ENCODE data around the gene RRP1B.
A peak's percentile ranks its signal among the peaks of the same experiment; 100 is the strongest.

The RRP1B gene

GRCh38 chr21:43734928-43735229 lies 75.5 kb downstream of the RRP1B start:
- H3K27ac ChIP-seq (ENCODE audit: poor library complexity, severe bottlenecking): peak overlapping the region; percentile 96
- DNase-seq (ENCODE audit: low spot score) (no peak), ATAC-seq (ENCODE audit: low read depth) (no peak)
- H3K36me3 ChIP-seq (ENCODE audit: low read depth): peaks cover 86% of the 10 kb centered on the region
- H3K27me3 ChIP-seq (ENCODE audit: insufficient read depth, poor library complexity, severe bottlenecking): no peaks in the 10 kb centered on the region
- no peak overlapping the region for H3K4me3 ChIP-seq (ENCODE audit: severe bottlenecking)
- no peaks in the 10 kb centered on the region for H3K9me3 ChIP-seq (ENCODE audit: severe bottlenecking)
- H3K4me1 ChIP-seq (ENCODE audit: insufficient read depth, poor library complexity, severe bottlenecking): peaks cover 21% of the 10 kb centered on the region
- TF ChIP-seq CTCF (IDR thresholded peaks at IDR 0.05; ENCODE audit: poor library complexity, severe bottlenecking): no peak

- no peak for TF ChIP-seq CTCF (IDR thresholded peaks at IDR 0.05; ENCODE audit: poor library complexity, severe bottlenecking)
- Histone ChIP-seq H3K36me3 (ENCODE audit: low read depth) (peaks cover 86% of the 10 kb centered on the region), H3K4me1 (ENCODE audit: insufficient read depth, poor library complexity, severe bottlenecking) (peaks cover 18% of the 10 kb centered on the region)
These were observed 76.1 kb downstream of the RRP1B start for GRCh38 chr21:43735236-43736091.

GRCh38 chr21:43736224-43736883 lies 77.0 kb downstream of the RRP1B start:
- Histone ChIP-seq H3K9me3 (ENCODE audit: severe bottlenecking) (no peaks in the 10 kb centered on the region), H3K4me3 (ENCODE audit: severe bottlenecking) (no peak overlapping the region), H3K27me3 (ENCODE audit: insufficient read depth, poor library complexity, severe bottlenecking) (no peaks in the 10 kb centered on the region), H3K36me3 (ENCODE audit: low read depth) (peaks cover 77% of the 10 kb centered on the region), H3K4me1 (ENCODE audit: insufficient read depth, poor library complexity, severe bottlenecking) (peaks cover 18% of the 10 kb centered on the region), H3K27ac (ENCODE audit: poor library complexity, severe bottlenecking) (no peak overlapping the region)
- no peak for ATAC-seq (ENCODE audit: low read depth)
- DNase-seq (ENCODE audit: low spot score): no peak
- TF ChIP-seq CTCF (IDR thresholded peaks at IDR 0.05; ENCODE audit: poor library complexity, severe bottlenecking): no peak

More at GRCh38 chr21:43735236-43736091, 76.1 kb downstream of the RRP1B start:
- no peak for ATAC-seq (ENCODE audit: low read depth)
- Histone ChIP-seq H3K9me3 (ENCODE audit: severe bottlenecking) (no peaks in the 10 kb centered on the region), H3K4me3 (ENCODE audit: severe bottlenecking) (no peak overlapping the region), H3K27me3 (ENCODE audit: insufficient read depth, poor library complexity, severe bottlenecking) (no peaks in the 10 kb centered on the region), H3K27ac (ENCODE audit: poor library complexity, severe bottlenecking) (peak overlapping the region; percentile 96)
- DNase-seq (ENCODE audit: low spot score): no peak

GRCh38 chr21:43737158-43737950 lies 78.0 kb downstream of the RRP1B start:
- ATAC-seq (ENCODE audit: low read depth): no peak
- Histone ChIP-seq H3K9me3 (ENCODE audit: severe bottlenecking) (no peaks in the 10 kb centered on the region), H3K27ac (ENCODE audit: poor library complexity, severe bottlenecking) (no peak overlapping the region), H3K27me3 (ENCODE audit: insufficient read depth, poor library complexity, severe bottlenecking) (no peaks in the 10 kb centered on the region), H3K4me1 (ENCODE audit: insufficient read depth, poor library complexity, severe bottlenecking) (peaks cover 16% of the 10 kb centered on the region), H3K36me3 (ENCODE audit: low read depth) (peaks cover 77% of the 10 kb centered on the region), H3K4me3 (ENCODE audit: severe bottlenecking) (no peak overlapping the region)
- no peak for DNase-seq (ENCODE audit: low spot score)
- TF ChIP-seq CTCF (IDR thresholded peaks at IDR 0.05; ENCODE audit: poor library complexity, severe bottlenecking): no peak

Measured in RWPE2 (cell line).